Measurements from ENCODE around the gene NUPR2. TPM values are rescaled to one million over a fixed set of nuclear protein-coding genes. Genes with fewer than 3 reads are reported as not detected.
A peak's percentile ranks its signal among the peaks of the same experiment; 100 is the strongest.
"Not testable (repeated sequence)": the region's sequence is repeated elsewhere in the genome, so short reads cannot be mapped to it uniquely, and the experiment has no call there.

NUPR2 gene
- total RNA-seq, 3 donors from 2014 or later, result not detected

- H3K27me3 Mint-ChIP-seq (ENCODE audit: low read depth), result no peaks in the 10 kb centered on the region
- H3K36me3 Mint-ChIP-seq (ENCODE audit: insufficient read depth), result peaks cover 12% of the 10 kb centered on the region
- no peaks in the 10 kb centered on the region for H3K9me3 Mint-ChIP-seq
- H3K4me3 Mint-ChIP-seq, result no peak overlapping the region
- DNase-seq (peak; percentile 60), ATAC-seq (peak; percentile 89 to 90)
- H3K4me1 Mint-ChIP-seq (ENCODE audit: low read depth), result peaks cover 5% of the 10 kb centered on the region
Measured at GRCh38 chr7:56074371-56074791, 41.8 kb downstream of the NUPR2 start.

- Mint-ChIP-seq H3K4me1 (ENCODE audit: low read depth) (peaks cover 27% of the 10 kb centered on the region), H3K36me3 (ENCODE audit: insufficient read depth) (peaks cover 32% of the 10 kb centered on the region)
- not testable (repeated sequence) for DNase-seq; ATAC-seq; H3K9me3 Mint-ChIP-seq; H3K4me3 Mint-ChIP-seq; H3K27me3 Mint-ChIP-seq (ENCODE audit: low read depth)
Measured at GRCh38 chr7:56066376-56066775, 49.8 kb downstream of the NUPR2 start.

Other genes starting within 250 kb of the NUPR2 start
- gene ZNF713, start 229.0 kb downstream of the NUPR2 start, total RNA-seq, result 1 to 10 TPM in 1 of 3 donors, under 1 TPM in 2; 0.53 to 1.5 (median 0.65) TPM
- gene MRPS17, start 164.5 kb downstream of the NUPR2 start, total RNA-seq, result 10 to 100 TPM; 42.4 to 53.0 (median 50.6) TPM
- gene NIPSNAP2, start 151.8 kb downstream of the NUPR2 start, total RNA-seq, result 10 to 100 TPM; 39.6 to 42.5 (median 39.7) TPM
- 10 to 100 TPM; 15.8 to 17.5 (median 15.9) TPM for gene PSPH, start 65.0 kb downstream of the NUPR2 start, total RNA-seq
- 100 to 1,000 TPM; 428 to 473 (median 440) TPM for gene CCT6A, start 64.7 kb downstream of the NUPR2 start, total RNA-seq
- gene SUMF2, start 52.1 kb downstream of the NUPR2 start, total RNA-seq, result 100 to 1,000 TPM in 1 of 3 donors, 10 to 100 TPM in 2; 97.5 to 110 (median 99.4) TPM
- gene PHKG1, start 23.5 kb downstream of the NUPR2 start, total RNA-seq, result 1 to 10 TPM; 1.4 to 1.9 (median 1.8) TPM
- 100 to 1,000 TPM; 725 to 810 (median 747) TPM for gene CHCHD2, start 9.9 kb downstream of the NUPR2 start, total RNA-seq

All from activated T-cell treated with anti-CD3 and anti-CD28 coated beads, Interleukin-2, amount 50 U/mL, for 4 hours (primary cell).